Lower leg skin (tissue), 4 donors: ENCODE data around the gene CALN1. TPM values are rescaled to one million over a fixed set of nuclear protein-coding genes. Genes with fewer than 3 reads are reported as not detected.
A peak's percentile ranks its signal among the peaks of the same experiment; 100 is the strongest.

ENCODE experiments used
- DNase-seq, 2 donors: peaks; one replicate each; pipeline ENCODE4 v3.0.0-alpha.2; 2019; ENCODE audit warnings: low spot score in 2 of 2
- H3K4me3 ChIP-seq: fragments of 200-600 bp; sonication (generic); 2 replicates; pipeline ENCODE4 v1.5.1; 2017; ENCODE audit warnings: mild to moderate bottlenecking, low read depth; ENCODE audit not compliant: poor library complexity, severe bottlenecking
- POLR2A ChIP-seq, 2 donors: fragments of 450-650 bp; IDR thresholded peaks; one replicate each; pipeline ENCODE4 v1.6.1; 2016 to 2017; ENCODE audit warnings: antibody characterized with exemption in 2 of 2, mild to moderate bottlenecking in 1 of 2, moderate library complexity in 1 of 2
- WGBS, 2 donors: methylation state at CpG; one replicate each; pipeline ENCODE4 v1.1.5; 2018; 5-methylcytosine and 5-hydroxymethylcytosine counted together
- intact Hi-C: fragments of 100-400 bp; cut with DNase I; formaldehyde crosslinking; loops from one replicate; pipeline ENCODE4 v1.15.0; 2023; ENCODE audit warnings: low total_unique reads
- total RNA-seq, 4 donors: library from RNA; depleted of rRNA; stranded (reverse); fragments of >200 nt; gene quantifications; one replicate each; pipeline ENCODE4 v1.1.0, GENCODE V29; 2016
- TF ChIP-seq, protein P1 (sequence below), 3 donors: fragments of 450-650 bp; IDR thresholded peaks; one replicate each; pipeline ENCODE4 v1.5.1; 2016; ENCODE audit warnings: antibody characterized with exemption in 3 of 3, mild to moderate bottlenecking in 3 of 3, moderate library complexity in 2 of 3

Gene CALN1
- total RNA-seq, 4 donors from 2014 or later = 2.3 to 11.2 (median 7.3) TPM

DNA sequence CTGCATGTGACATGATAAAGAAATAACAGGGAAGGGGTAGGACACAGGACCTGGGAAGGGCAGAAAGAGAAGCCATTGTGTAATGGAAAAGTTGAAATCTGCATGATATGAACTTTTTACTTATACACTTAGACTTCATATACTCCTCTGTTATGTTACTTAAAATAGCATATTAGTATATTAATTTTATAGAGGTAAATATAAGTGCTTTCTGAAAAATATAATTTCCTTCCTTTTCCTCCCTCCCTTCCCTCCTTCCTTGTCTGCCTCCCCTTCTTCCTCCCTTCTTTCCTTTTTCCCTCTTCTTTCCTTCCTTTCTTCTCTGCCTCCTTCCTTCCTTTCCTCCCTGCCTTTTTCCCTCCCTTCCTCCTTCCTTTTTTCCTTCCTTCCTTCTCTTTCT lies 363.7 kb downstream of the CALN1 start:
- TF ChIP-seq, protein P1, sequence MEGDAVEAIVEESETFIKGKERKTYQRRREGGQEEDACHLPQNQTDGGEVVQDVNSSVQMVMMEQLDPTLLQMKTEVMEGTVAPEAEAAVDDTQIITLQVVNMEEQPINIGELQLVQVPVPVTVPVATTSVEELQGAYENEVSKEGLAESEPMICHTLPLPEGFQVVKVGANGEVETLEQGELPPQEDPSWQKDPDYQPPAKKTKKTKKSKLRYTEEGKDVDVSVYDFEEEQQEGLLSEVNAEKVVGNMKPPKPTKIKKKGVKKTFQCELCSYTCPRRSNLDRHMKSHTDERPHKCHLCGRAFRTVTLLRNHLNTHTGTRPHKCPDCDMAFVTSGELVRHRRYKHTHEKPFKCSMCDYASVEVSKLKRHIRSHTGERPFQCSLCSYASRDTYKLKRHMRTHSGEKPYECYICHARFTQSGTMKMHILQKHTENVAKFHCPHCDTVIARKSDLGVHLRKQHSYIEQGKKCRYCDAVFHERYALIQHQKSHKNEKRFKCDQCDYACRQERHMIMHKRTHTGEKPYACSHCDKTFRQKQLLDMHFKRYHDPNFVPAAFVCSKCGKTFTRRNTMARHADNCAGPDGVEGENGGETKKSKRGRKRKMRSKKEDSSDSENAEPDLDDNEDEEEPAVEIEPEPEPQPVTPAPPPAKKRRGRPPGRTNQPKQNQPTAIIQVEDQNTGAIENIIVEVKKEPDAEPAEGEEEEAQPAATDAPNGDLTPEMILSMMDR (IDR thresholded peaks at IDR 0.05) = no peak
- TF ChIP-seq POLR2A (IDR thresholded peaks at IDR 0.05) = no peak
- intact Hi-C loops = no loop called here
- DNase-seq = no peak
- no peak overlapping the region for H3K4me3 ChIP-seq

- intact Hi-C loops = no loop called here
- no peak for DNase-seq
- WGBS, 2 donors = 69 to 75% methylated on average over 3 of the region's 3 CpGs
- no peak overlapping the region for H3K4me3 ChIP-seq
- TF ChIP-seq POLR2A (IDR thresholded peaks at IDR 0.05) = no peak
- TF ChIP-seq, protein P1 (IDR thresholded peaks at IDR 0.05) = no peak
Measured at GRCh38 chr7:72042855-72043254, 369.3 kb downstream of the CALN1 start.

DNA sequence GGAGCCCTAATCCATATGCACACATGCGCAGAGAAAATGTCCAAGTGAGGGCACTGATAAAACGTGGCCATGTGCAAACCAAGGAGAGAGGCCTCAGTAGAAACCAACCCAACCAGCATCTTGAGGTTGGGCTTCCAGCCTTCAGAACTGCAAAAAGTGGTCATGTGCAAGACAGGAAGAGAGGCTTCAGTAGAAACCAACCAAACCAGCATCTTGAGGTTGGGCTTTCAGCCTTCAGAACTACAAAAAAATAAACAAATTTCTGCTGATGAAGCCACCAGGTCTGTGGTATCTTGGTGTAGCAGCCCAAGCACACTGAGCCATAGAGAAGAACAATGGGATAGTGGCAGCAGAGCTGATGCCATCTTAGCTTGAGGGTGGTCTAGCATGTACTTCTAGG lies 371.5 kb downstream of the CALN1 start:
- intact Hi-C loops = no loop called here
- no peak for TF ChIP-seq POLR2A (IDR thresholded peaks at IDR 0.05)
- TF ChIP-seq, protein P1 (IDR thresholded peaks at IDR 0.05) = no peak
- H3K4me3 ChIP-seq = no peak overlapping the region
- no peak for DNase-seq
- WGBS, 2 donors = 81 to 89% methylated on average over 2 of the region's 2 CpGs

- TF ChIP-seq, protein P1 (IDR thresholded peaks at IDR 0.05) = no peak
- TF ChIP-seq POLR2A (IDR thresholded peaks at IDR 0.05) = no peak
- no peak for DNase-seq
- WGBS, 2 donors = 59 to 68% methylated on average over 1 of the region's 1 CpG
- intact Hi-C loops = no loop called here
- H3K4me3 ChIP-seq = no peak overlapping the region
Measured at GRCh38 chr7:72039460-72039859, 372.7 kb downstream of the CALN1 start.

GRCh38 chr7:72038022-72038732 lies 374.0 kb downstream of the CALN1 start:
- intact Hi-C loops = no loop called here
- 67 to 77% methylated on average over 5 of the region's 5 CpGs for WGBS, 2 donors
- peak in 1 of 2 donors; percentile 36 for DNase-seq
- TF ChIP-seq, protein P1 (IDR thresholded peaks at IDR 0.05) = no peak
- H3K4me3 ChIP-seq = no peak overlapping the region

- intact Hi-C loops = no loop called here
- TF ChIP-seq, protein P1 (IDR thresholded peaks at IDR 0.05) = no peak
- no peak for TF ChIP-seq POLR2A (IDR thresholded peaks at IDR 0.05)
- 57 to 64% methylated on average over 2 of the region's 2 CpGs for WGBS, 2 donors
- no peak for DNase-seq
- H3K4me3 ChIP-seq = no peak overlapping the region
Measured at GRCh38 chr7:72037516-72037915, 374.6 kb downstream of the CALN1 start.
